Cardiac septum (tissue), 1 donor: ENCODE results near the gene HMG20B. TPM values are rescaled to one million over a fixed set of nuclear protein-coding genes. Genes with fewer than 3 reads are reported as not detected.
"Not testable (repeated sequence)": the region's sequence is repeated elsewhere in the genome, so short reads cannot be mapped to it uniquely, and the experiment has no call there.

Experiments used
- DNase-seq: peaks from one replicate; pipeline ENCODE4 v3.0.0-alpha.2; 2020; ENCODE audit warnings: low spot score
- intact Hi-C: fragments of 100-400 bp; cut with DNase I; formaldehyde crosslinking; loops from one replicate; pipeline ENCODE4 v1.14.0; 2022
- total RNA-seq: library from RNA; stranded (reverse); fragmentation: NEBNext Ultra II Directional; extraction: Animal tissue kit (Norgen Biotek cat#: 25700); gene quantifications from one replicate; pipeline ENCODE4 v1.2.1, GENCODE V29; 2021
- donor health status: DM: no; HTN: no; CAD: no.

HMG20B gene
- total RNA-seq, 1 donor from 2014 or later, result 32.6 TPM

DNA sequence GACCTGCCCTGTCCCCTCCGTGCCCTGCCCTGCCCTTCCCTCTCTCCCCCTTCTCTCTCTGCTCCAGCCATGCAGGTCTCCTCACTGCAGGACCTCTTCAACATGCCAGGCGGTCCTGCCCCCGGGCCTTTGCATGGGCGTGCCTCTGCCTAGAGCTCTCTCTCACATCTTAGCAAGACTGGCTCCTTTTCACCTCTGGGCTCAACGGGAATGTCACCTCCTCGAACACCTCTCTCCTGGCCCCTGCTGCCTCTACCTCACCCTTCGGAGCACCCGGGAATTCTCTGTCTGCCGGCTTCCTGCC lies 21.0 kb upstream of the HMG20B start:
- DNase-seq, result no peak
- intact Hi-C loops, result loop anchor here (2.0 kb wide), 1 partner anchor 157 kb away; the partner anchor contains the start of gene TJP3

DNA sequence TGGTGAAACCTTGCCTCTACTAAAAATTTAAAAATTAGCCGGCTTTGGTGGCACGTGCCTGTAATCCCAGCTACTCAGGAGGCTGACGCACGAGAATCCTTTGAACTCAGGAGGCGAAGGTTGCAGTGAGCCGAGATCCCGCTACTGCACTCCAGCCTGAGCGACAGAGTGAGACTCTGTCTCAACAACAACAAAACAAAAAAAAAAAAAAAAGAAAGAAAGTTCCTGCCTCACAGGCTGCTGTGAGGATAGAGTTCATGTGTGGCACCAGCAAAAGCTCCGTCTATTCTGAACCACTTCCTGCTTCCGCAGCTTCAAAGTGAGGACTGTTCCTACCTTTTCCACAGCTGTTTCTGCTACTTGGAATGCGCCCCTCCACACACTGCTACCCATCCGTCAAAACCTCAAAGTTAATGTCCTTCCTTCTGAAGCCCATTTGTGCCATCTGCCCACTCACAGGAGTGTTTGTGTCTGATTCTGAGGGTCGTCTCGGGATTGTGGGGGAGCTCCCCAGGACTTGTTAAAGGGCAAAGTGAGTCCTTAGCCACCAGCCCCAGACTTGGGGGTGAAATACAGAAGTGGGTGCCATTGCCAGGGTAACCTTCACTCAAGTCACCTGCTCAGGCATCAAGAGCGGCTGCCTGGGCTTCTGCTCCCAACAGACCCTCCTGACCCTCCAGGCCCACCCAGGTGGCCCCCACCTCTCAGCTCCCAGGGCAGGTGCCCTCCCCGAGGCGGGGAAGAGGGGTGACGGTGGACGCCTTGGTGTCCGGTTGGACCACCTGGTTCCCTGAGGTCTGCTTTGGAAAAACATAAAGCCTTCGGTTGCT lies 18.3 kb upstream of the HMG20B start:
- intact Hi-C loops, result no loop called here

DNA sequence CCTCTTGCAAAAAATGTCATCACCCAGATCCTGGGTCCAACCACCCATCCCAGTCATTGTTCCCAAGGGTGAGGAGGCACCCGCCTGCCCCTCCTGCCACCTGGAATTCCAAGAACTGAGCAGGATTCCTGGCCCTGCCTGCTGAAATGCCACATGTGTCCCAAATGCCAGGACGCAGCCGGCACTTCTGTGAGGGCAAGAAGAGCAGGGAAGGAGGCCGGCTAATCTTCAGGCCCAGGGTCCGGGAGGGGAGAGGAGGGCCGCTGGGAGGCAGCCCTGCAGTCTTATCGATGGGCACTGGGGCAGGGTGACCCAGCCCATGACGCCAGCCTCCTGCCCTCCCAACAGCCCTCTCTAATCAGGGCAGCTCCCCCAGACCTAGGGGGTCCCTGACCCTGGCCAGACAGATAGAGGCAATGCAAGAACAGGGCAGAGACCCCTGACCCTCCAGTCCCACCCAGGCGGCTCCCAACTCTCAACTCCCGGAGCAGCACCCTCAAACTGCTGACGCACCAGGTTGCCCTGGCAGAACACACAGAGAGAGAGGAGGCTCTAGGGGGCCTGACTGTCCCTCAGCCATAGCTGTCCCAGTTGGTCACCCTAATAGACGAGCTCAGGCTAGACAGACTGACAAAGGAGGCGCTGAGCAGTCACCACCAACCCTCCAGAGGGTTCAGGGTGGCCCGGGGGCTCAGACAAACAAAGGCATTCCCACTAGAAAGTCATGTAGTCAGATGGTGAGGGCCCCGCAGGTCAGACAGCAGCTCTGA lies 16.9 kb upstream of the HMG20B start:
- intact Hi-C loops, result no loop called here
- DNase-seq, result no peak

More for the DNA sequence above, 18.3 kb upstream of the HMG20B start:
- DNase-seq, result no peak

DNA sequence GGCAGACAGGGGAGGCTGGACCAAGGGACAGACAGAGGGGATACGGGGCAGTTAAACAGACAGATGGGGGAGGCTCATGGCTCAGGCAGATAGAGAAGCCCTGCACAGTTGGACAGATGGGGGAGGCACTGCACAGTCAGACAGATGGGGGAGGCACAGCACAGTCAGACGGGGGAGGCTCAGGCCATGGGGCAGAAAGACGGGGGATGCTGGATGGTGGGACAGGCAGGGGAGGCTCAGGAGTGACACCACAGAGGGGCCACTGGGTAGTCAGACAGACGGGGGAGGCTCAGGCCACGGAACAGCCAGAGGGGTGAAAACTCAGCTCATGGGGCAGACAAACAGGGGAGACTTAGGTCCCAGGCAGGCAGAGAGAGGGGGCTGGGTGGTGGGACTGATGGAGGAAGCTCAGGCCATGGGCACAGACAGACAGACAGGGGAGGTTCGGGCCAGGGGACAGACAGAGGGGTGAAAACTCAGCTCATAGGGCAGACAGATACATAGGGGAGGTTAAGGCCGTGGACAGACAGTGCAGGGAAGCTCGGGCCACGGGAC lies 16.2 kb upstream of the HMG20B start:
- intact Hi-C loops, result no loop called here
- no peak for DNase-seq

DNA sequence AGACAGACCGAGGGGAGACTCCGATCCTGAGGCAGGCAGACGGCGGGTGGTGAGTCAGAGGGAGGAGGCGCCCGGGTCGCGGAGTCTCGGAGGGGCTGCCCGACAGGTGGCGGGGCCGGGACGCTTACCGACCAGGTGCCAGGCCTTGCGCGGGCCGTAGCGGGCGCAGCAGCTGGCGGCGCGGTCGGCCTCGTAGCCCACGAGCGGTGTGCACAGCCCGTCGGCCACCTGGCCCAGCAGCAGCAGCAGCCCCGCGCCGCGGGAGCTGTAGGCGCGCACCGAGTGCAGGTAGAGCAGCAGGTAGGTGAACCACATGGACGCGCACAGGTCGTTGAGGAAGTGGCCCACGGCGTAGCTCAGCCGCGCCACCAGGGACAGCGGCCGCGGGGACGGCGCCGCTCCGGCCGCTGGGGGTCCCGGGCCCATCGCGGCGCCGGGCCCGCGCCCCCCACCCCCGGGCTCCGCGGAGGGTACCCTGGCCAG lies 15.7 kb upstream of the HMG20B start:
- intact Hi-C loops, result loop anchor here (1.0 kb wide), 1 partner anchor 15 kb away; the partner anchor contains the start of gene HMG20B

DNA sequence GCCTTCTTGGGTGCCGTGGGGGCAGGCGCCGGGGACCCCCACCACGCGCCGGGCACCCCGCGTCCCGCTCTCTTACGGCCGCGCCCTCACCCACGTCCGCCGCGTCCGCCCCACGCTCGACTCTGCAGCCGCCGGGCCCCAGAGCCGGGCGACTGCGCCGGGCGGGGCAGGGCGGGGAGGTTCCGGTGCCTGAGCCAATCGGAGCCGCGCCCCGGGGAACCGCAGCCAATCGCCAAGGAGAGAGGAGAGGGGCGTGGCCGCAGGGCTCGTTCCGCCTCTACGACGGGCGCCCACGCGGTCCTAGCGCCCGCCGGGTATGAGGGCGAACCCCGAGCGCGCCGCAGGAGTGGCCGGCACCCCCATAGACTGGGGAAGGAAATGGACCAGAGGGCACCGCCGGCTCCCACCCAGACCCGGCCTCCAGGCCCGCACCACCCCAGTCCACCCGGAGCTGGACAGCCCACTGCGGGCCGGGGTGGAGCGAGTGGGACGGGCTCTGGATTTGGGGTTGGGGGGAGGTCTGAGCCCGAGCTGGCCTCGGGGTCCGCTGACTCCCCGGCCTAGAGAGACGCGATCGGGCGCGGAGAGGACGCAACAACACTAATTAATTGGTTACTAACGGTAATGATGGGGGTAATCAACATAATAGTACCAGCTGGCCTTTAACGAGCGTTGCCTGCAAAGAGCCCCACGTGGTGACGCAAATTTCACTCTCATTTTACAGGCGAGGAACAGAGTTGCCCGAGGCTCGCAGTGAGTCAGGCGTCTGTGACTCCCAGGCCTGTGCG lies 15.1 kb upstream of the HMG20B start, which contains the start of gene MFSD12:
Gene MFSD12, minus strand, starts transcription at position 126 of the 788 bp plus-strand sequence. CDS start 183 bp downstream, outside the sequence.
- peak; percentile 97 for DNase-seq
- intact Hi-C loops, result loop anchor here (1.0 kb wide), 1 partner anchor 15 kb away; the partner anchor contains the start of gene HMG20B

More for the DNA sequence above, 15.7 kb upstream of the HMG20B start:
- no peak for DNase-seq

DNA sequence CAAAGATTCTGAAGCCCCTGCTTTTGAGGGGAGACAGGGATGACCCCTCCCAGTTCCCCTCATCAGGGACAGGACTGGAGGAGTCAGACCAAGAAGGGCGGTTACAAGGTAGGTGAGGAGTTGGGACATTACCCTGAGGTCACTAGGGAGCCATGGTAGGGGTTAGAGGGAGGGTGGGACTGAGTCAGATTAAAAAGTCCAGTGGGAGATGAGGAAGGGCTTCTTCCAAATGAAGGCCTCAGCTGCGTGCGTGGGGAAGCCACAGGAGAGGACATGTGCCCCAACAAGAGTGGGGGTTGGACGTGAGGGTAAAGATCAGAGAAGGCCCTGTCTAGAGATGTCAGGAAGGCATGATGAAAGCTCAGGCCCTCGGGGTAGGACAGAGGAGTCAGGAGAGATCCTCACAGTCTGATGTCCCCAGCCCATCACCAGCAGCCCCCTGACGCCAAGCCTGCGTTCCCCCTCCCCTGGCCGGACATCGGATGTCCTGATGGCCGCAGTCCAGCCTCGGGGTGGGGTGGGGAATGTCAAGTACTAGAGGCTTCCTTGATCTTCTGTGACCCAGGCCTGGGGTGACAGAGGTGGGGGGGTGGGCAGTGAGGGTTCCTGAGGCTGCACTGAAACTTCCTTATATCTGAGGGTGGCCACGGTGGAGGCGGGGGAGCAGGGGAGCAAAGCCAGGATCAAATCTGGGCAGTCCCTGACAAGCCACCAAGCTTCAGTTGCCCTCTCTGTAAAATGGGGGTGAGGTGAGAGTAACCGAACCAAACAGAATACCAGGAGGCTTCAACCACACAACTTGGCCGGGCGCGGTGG lies 8.8 kb upstream of the HMG20B start:
- DNase-seq, result no peak
- intact Hi-C loops, result no loop called here

DNA sequence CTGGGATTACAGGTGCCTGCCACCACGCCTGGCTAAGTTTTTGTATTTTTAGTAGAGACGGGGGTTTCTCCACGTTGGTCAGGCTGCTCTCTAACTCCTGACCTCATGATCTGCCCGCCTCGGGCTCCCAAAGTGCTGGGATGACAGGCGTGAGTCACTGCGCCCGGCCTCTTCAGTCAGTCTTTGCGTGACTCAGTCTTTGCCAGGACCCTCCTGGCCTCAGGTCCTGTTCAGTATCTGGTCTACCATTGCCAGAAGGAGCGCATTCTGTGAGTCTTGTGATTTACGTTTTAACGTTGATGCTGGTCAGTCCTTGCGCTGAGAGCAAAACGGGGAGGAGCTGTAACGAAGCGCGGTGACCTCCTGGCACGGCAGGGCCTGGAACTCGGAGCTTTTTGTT lies 7.6 kb upstream of the HMG20B start:
- DNase-seq, result no peak
- intact Hi-C loops, result no loop called here

DNA sequence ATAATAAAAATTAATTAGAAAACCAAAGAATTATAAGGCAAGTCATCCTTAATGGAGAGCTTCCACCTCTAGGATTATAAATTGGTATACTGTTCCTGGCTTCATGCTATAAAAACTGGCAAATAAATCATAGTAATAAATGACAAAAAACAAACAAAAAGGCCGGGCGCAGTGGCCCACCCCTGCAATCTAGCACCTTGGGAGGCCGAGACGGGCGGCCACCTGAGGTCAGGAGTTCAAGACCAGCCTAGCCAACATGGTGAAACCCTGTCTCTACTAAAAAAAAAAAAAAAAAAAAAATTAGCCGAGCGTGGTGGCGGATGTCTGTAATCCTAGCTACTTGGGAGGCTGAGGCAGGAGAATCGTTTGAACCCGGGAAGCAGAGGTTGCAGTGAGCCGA lies 2.7 kb upstream of the HMG20B start:
- not testable (repeated sequence) for DNase-seq
- intact Hi-C loops, result loop anchor here (5.0 kb wide), 1 partner anchor 63 kb away; the partner anchor contains the start of gene FZR1

DNA sequence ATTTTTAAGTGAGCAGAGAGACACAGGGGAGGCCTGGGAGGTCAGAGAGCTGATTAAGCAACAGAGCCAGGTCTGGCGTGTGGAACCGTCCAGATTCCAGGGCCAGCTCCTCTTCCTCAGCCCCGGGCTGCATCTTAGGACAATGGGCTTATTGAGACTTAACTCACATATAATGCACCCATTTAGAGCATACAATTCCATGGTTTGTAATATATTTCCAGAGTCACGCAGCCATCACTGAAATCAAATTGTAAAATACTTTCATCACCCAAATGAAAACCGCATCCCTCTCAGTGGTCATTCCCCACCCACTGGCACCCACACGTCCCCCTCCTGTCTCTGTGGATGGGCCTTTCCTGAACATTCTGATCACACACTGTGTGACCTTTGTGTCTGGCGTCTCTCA lies 2.1 kb upstream of the HMG20B start:
- no peak for DNase-seq
- intact Hi-C loops, result loop anchor here (5.0 kb wide), 1 partner anchor 63 kb away; the partner anchor contains the start of gene FZR1

DNA sequence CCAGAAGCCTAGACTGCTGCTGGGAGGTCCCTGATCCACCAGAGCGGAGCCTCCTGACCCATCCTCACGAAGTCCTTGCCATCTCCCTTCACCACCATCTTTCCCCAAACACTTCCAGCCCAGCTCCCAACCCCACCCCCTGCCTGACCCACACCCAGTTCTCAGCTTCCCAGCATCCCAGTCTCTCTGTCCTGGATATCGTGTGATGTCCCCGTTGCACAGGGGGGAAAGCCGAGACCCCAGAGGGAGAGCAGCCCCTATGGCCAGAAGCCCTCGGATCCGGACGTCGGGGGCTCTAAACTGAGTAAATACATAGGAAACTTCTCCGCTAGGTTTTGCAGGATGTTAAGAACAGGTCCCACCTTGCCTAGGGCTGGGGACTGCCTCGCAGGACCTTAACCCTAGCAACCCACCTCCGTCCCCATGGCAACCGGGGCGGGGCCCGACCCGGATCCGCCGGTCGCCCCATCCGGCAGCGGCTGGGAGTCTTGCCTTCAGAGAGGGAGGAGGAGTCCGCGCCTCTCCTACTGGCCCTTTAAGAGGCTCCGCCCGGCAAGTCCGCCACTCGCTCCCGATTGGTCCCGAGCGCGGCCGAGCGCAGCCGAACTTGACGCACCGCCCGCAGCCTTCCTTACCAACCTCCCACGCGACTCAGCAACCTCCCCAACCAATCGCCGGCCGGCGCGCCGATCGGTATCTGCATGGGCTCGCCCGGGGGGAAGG lies 451 bp upstream of the HMG20B start:
- peak; percentile 100 for DNase-seq
- intact Hi-C loops, result loop anchor here (1.0 to 5.0 kb wide), 2 partner anchors 15 to 65 kb away; partner anchors contain the start of genes FZR1 and MFSD12

DNA sequence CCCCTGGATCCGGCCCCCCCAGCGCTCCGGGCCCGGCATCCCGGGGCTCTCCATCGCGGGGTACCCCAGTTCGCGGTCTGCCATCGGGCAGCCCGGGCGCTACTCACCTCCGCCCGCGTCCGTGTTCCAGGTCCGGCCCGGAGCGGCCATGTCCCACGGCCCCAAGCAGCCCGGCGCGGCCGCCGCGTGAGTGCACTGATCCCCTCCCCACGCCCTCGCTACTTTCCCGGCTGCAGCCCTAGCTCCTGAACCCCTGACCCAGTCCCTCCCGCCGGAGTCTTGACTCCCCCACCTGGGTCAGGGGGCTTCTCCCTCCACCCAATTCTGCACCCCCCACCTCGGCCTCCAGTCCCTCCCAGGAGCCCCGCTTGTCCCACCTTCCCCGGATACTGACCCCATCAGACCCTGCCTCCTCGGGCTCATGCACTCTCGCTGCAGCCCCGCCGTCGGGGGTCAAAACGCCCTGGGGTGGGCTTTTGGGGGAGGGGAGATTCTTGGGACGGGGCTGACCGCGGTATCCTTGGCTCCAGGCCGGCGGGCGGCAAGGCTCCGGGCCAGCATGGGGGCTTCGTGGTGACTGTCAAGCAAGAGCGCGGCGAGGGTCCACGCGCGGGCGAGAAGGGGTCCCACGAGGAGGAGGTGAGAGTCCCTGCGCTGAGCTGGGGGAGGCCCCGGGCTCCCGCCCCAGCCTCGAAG lies 566 bp downstream of the HMG20B start:
- intact Hi-C loops, result loop anchor here (5.0 kb wide), 1 partner anchor 66 kb away; the partner anchor contains the start of gene FZR1
- no peak for DNase-seq

DNA sequence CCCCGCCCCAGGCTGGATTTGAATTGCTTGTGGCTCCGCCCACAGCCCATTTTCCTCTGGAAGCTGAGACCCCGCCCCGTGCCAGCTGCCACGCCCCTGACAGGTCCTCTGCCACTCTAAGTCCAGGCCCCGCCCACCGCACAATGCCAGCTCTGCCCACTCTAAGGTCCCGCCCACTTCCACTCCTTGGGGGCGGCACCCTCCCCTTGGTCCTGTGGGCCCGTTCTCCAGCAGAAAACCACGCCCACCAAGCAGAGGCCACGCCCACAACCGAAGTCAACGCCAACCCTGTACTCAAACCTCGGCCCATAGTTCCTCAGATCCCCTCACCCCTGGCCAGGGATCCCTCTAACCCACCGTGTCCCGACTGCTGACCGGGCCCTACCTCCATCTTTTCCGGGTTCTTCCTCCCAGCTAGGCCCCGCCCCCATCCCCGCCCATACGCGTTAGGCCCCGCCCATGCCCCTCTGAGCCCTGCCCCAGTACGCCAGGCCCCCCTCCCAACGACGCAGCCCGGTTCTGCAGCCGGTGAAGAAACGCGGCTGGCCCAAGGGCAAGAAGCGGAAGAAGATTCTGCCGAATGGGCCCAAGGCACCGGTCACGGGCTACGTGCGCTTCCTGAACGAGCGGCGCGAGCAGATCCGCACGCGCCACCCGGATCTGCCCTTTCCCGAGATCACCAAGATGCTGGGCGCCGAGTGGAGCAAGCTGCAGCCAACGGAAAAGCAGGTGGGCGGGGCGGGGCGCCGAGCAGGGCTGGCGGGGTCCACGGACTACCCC lies 1.3 kb downstream of the HMG20B start:
- intact Hi-C loops, result loop anchor here (5.0 kb wide), 1 partner anchor 67 kb away; the partner anchor contains the start of gene FZR1
- DNase-seq, result peak; percentile 89

DNA sequence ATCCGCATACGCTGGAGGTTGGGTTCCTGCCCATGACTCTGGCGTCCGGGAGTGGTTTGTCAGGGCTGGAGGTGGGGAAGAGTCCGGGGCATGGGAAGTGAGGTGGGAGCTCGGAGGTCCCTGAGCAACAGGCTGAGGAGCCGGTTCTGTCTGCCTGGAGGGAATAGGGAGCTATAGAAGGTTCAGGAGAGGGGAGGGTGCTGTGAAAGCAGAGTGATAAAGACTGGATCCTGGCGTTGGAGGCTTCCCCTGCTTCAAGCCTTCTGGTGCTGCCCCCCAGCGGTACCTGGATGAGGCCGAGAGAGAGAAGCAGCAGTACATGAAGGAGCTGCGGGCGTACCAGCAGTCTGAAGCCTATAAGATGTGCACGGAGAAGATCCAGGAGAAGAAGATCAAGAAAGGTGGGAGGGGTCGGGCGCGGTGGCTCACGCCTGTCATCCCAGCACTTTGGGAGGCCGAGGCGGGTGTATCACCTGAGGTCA lies 2.6 kb downstream of the HMG20B start:
- intact Hi-C loops, result no loop called here
- no peak for DNase-seq

DNA sequence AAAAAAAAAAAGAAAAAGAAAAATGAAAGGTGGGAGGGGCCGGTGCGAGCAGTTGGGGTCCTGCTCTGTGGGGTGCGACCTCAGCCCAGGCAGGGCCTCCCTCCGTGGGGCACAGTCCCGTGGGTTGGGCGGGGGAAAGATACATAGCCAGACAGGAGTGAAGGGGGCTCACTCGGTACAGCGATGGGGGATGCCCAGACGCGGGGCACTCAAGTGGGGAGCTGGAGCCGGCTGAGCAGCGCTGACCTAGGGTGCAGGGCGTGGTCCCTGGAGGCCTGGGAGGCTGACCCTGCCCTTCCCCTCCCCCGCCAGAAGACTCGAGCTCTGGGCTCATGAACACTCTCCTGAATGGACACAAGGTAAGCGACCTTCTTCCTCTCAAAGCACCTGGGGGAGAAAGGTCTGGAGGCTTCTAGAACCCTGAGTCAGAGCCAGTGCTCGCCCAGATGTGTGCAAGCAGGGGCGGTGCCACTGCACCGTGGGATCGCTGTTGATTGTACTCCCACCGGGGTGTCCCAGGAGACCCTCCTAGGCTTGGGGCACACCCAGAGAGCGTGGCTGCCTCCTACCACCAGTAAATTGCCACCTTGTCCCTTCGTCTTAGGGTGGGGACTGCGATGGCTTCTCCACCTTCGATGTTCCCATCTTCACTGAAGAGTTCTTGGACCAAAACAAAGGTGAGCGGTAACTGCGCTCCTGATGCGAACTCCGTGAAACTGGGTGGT lies 3.4 kb downstream of the HMG20B start:
- DNase-seq, result no peak
- intact Hi-C loops, result no loop called here
